Measurements from ENCODE around the gene RGS6.

GRCh38 chr14:72582582-72582981 lies 650.4 kb downstream of the RGS6 start:
- no peak for TF ChIP-seq POLR2A (IDR thresholded peaks at IDR 0.05)
- no peak for TF ChIP-seq CTCF (IDR thresholded peaks at IDR 0.05 in 4 of 5, conservative IDR thresholded peaks at IDR 0.05 in 1 of 5)

All from gastrocnemius medialis (tissue), 4 donors.